Measurements from ENCODE around the gene TMED1.
"Not testable (repeated sequence)": the region's sequence is repeated elsewhere in the genome, so short reads cannot be mapped to it uniquely, and the experiment has no call there.

TMED1 gene

GRCh38 chr19:10858204-10858828 lies 22.3 kb upstream of the TMED1 start:
- peak; percentile 64 for TF ChIP-seq CTCF (IDR thresholded peaks at IDR 0.05; ENCODE audit: insufficient read depth, low read depth, low read length, missing control alignments)
- H3K4me3 ChIP-seq (ENCODE audit: low read length): no peak overlapping the region
- no peak for DNase-seq (ENCODE audit: low read depth)

GRCh38 chr19:10856899-10857298 lies 20.9 kb upstream of the TMED1 start:
- DNase-seq (ENCODE audit: low read depth): not testable (repeated sequence)

GRCh38 chr19:10855879-10856522 lies 20.0 kb upstream of the TMED1 start:
- no peak overlapping the region for H3K4me3 ChIP-seq (ENCODE audit: low read length)
- peak; percentile 47 for DNase-seq (ENCODE audit: low read depth)
- peak; percentile 64 for TF ChIP-seq CTCF (IDR thresholded peaks at IDR 0.05; ENCODE audit: insufficient read depth, low read depth, low read length, missing control alignments)

More at GRCh38 chr19:10856899-10857298, 20.9 kb upstream of the TMED1 start:
- H3K4me3 ChIP-seq (ENCODE audit: low read length): not testable (repeated sequence)

- no peak for DNase-seq (ENCODE audit: low read depth)
- no peak for TF ChIP-seq CTCF (IDR thresholded peaks at IDR 0.05; ENCODE audit: insufficient read depth, low read depth, low read length, missing control alignments)
- H3K4me3 ChIP-seq (ENCODE audit: low read length): no peak overlapping the region
Measured at GRCh38 chr19:10854350-10855089, 18.5 kb upstream of the TMED1 start.

GRCh38 chr19:10852941-10853340 lies 16.9 kb upstream of the TMED1 start:
- DNase-seq (ENCODE audit: low read depth): no peak
- no peak overlapping the region for H3K4me3 ChIP-seq (ENCODE audit: low read length)
- TF ChIP-seq CTCF (IDR thresholded peaks at IDR 0.05; ENCODE audit: insufficient read depth, low read depth, low read length, missing control alignments): no peak

- no peak for TF ChIP-seq CTCF (IDR thresholded peaks at IDR 0.05; ENCODE audit: insufficient read depth, low read depth, low read length, missing control alignments)
- peak; percentile 73 for DNase-seq (ENCODE audit: low read depth)
- no peak overlapping the region for H3K4me3 ChIP-seq (ENCODE audit: low read length)
Measured at GRCh38 chr19:10852098-10852800, 16.2 kb upstream of the TMED1 start.

- DNase-seq (ENCODE audit: low read depth): no peak
- TF ChIP-seq CTCF (IDR thresholded peaks at IDR 0.05; ENCODE audit: insufficient read depth, low read depth, low read length, missing control alignments): no peak
- H3K4me3 ChIP-seq (ENCODE audit: low read length): no peak overlapping the region
Measured at GRCh38 chr19:10850631-10851030, 14.6 kb upstream of the TMED1 start.
